ENCODE data around the gene FAM193B. TPM values are rescaled to one million over a fixed set of nuclear protein-coding genes. Genes with fewer than 3 reads are reported as not detected.
A peak's percentile ranks its signal among the peaks of the same experiment; 100 is the strongest.
"Not testable (repeated sequence)": the region's sequence is repeated elsewhere in the genome, so short reads cannot be mapped to it uniquely, and the experiment has no call there.

The FAM193B gene
- total RNA-seq, 2 donors from 2014 or later: 52.1 to 56.1 TPM

GRCh38 chr5:177590406-177590805, 36.0 kb upstream of the FAM193B start:
- DNase-seq (no peak), ATAC-seq (no peak)
- intact Hi-C loops (cut with DNase I, micrococcal nuclease): no loop called here

GRCh38 chr5:177588413-177588909, 34.1 kb upstream of the FAM193B start:
- intact Hi-C loops (cut with DNase I, micrococcal nuclease): no loop called here
- ATAC-seq (no peak), DNase-seq (no peak)

- DNase-seq (no peak), ATAC-seq (no peak)
- intact Hi-C loops (cut with DNase I, micrococcal nuclease): no loop called here
These were observed 24.0 kb upstream of the FAM193B start for GRCh38 chr5:177578316-177578715.

GRCh38 chr5:177576169-177576568, 21.8 kb upstream of the FAM193B start:
- intact Hi-C loops (cut with DNase I, micrococcal nuclease): no loop called here
- ATAC-seq: no peak
- DNase-seq: no peak

GRCh38 chr5:177575488-177575887, 21.1 kb upstream of the FAM193B start:
- ATAC-seq: no peak
- DNase-seq: no peak
- intact Hi-C loops (cut with DNase I, micrococcal nuclease): no loop called here

GRCh38 chr5:177569894-177570293, 15.5 kb upstream of the FAM193B start:
- intact Hi-C loops (cut with DNase I, micrococcal nuclease): no loop called here
- no peak for DNase-seq
- ATAC-seq: no peak

- intact Hi-C loops (cut with DNase I, micrococcal nuclease): no loop called here
- ATAC-seq (no peak), DNase-seq (no peak)
These were observed 14.0 kb upstream of the FAM193B start for GRCh38 chr5:177568326-177568725.

GRCh38 chr5:177565046-177565445, 10.7 kb upstream of the FAM193B start:
- intact Hi-C loops (cut with DNase I, micrococcal nuclease): no loop called here
- ATAC-seq: no peak

GRCh38 chr5:177559446-177559941, 5.1 kb upstream of the FAM193B start:
- ATAC-seq; intact Hi-C loops (cut with DNase I, micrococcal nuclease); DNase-seq: not testable (repeated sequence)

More at GRCh38 chr5:177565046-177565445, 10.7 kb upstream of the FAM193B start:
- no peak for DNase-seq

- no peak for ATAC-seq
These were observed 3.4 kb upstream of the FAM193B start for GRCh38 chr5:177557796-177558195.

GRCh38 chr5:177557041-177557647, 2.8 kb upstream of the FAM193B start:
- DNase-seq (peak; percentile 19 to 42), ATAC-seq (peak; percentile 55)

More at GRCh38 chr5:177557796-177558195, 3.4 kb upstream of the FAM193B start:
- intact Hi-C loops (cut with DNase I, micrococcal nuclease): no loop called here
- no peak for DNase-seq

GRCh38 chr5:177555665-177556064, 1.3 kb upstream of the FAM193B start:
- intact Hi-C loops (cut with DNase I, micrococcal nuclease): no loop called here
- ATAC-seq (no peak), DNase-seq (no peak)

More at GRCh38 chr5:177557041-177557647, 2.8 kb upstream of the FAM193B start:
- intact Hi-C loops (cut with DNase I, micrococcal nuclease): no loop called here

- intact Hi-C loops (cut with DNase I, micrococcal nuclease): no loop called here
- DNase-seq (no peak), ATAC-seq (no peak)
These were observed 865 bp upstream of the FAM193B start for GRCh38 chr5:177555228-177555627.

GRCh38 chr5:177553671-177554429, 513 bp downstream of the FAM193B start:
- intact Hi-C loops (cut with DNase I, micrococcal nuclease): no loop called here
- DNase-seq: peak; percentile 37 to 70
- peak; percentile 60 for ATAC-seq

- intact Hi-C loops (cut with DNase I, micrococcal nuclease): no loop called here
These were observed 1.4 kb downstream of the FAM193B start for GRCh38 chr5:177552839-177553455.

GRCh38 chr5:177550122-177550521, 4.2 kb downstream of the FAM193B start:
- ATAC-seq (no peak), DNase-seq (no peak)
- intact Hi-C loops (cut with DNase I, micrococcal nuclease): no loop called here

More at GRCh38 chr5:177552839-177553455, 1.4 kb downstream of the FAM193B start:
- peak in 1 of 2 donors; percentile 18 for DNase-seq
- ATAC-seq: no peak

- ATAC-seq: no peak
- intact Hi-C loops (cut with DNase I, micrococcal nuclease): no loop called here
These were observed 5.9 kb downstream of the FAM193B start for GRCh38 chr5:177548495-177548894.

GRCh38 chr5:177547736-177548135, 6.6 kb downstream of the FAM193B start:
- no peak for DNase-seq
- intact Hi-C loops (cut with DNase I, micrococcal nuclease): no loop called here

More at GRCh38 chr5:177548495-177548894, 5.9 kb downstream of the FAM193B start:
- no peak for DNase-seq

GRCh38 chr5:177546258-177546741, 8.1 kb downstream of the FAM193B start:
- ATAC-seq (peak; percentile 21), DNase-seq (peak in 1 of 2 donors; percentile 43)
- intact Hi-C loops (cut with DNase I, micrococcal nuclease): no loop called here

More at GRCh38 chr5:177547736-177548135, 6.6 kb downstream of the FAM193B start:
- no peak for ATAC-seq

Measured in left colon (tissue), 2 donors.